H1 (cell line): ENCODE measurements around the gene CSGALNACT2. TPM values are rescaled to one million over a fixed set of nuclear protein-coding genes. Genes with fewer than 3 reads are reported as not detected.

Experiments used
- CHD2 ChIP-seq: IDR thresholded peaks from 2 replicates; pipeline ENCODE4 v1.6.1; 2012; ENCODE audit warnings: low read length, improper control_type of control experiment
- FOSL1 ChIP-seq: IDR thresholded peaks from 2 replicates; pipeline ENCODE4 v1.6.1; 2011; ENCODE audit warnings: mild to moderate bottlenecking, low read depth, low read length, moderate library complexity; ENCODE audit not compliant: insufficient read depth
- GABPA ChIP-seq: IDR thresholded peaks from 2 replicates; pipeline ENCODE4 v1.6.1; 2011; ENCODE audit warnings: mild to moderate bottlenecking, low read length, moderate library complexity, borderline replicate concordance; ENCODE audit not compliant: insufficient read depth
- HDAC6 ChIP-seq: IDR thresholded peaks from one replicate; pipeline ENCODE4 v1.7.1; 2012; ENCODE audit warnings: low read depth, mild to moderate bottlenecking, inconsistent platforms, low read length, moderate library complexity
- POU5F1 ChIP-seq: IDR thresholded peaks from 2 replicates; pipeline ENCODE4 v1.6.1; 2011; ENCODE audit warnings: low read depth, mild to moderate bottlenecking, low read length, moderate library complexity
- RNF2 ChIP-seq: fragments of 200-900, 300-1000 bp; sonication (generic); IDR thresholded peaks from 2 replicates; pipeline ENCODE4 v1.7.1; 2016; ENCODE audit warnings: borderline replicate concordance, low read depth, mild to moderate bottlenecking, antibody characterized with exemption, low read length; ENCODE audit not compliant: poor library complexity, severe bottlenecking; ENCODE audit errors: missing control alignments
- SAP30 ChIP-seq: fragments of 300-600 bp; sonication (generic); IDR thresholded peaks from 2 replicates; pipeline ENCODE4 v1.7.1; 2012; ENCODE audit warnings: low read length, moderate library complexity, mild to moderate bottlenecking, inconsistent platforms; ENCODE audit not compliant: insufficient read depth, insufficient replicate concordance
- SIRT6 ChIP-seq: IDR thresholded peaks from one replicate; pipeline ENCODE4 v1.7.1; 2012; ENCODE audit warnings: low read length, inconsistent platforms
- SIX5 ChIP-seq: IDR thresholded peaks from 2 replicates; pipeline ENCODE4 v1.6.1; 2011; ENCODE audit warnings: mild to moderate bottlenecking, low read depth, low read length
- SP2 ChIP-seq: IDR thresholded peaks from 2 replicates; pipeline ENCODE4 v1.6.1; 2012; ENCODE audit warnings: mild to moderate bottlenecking, low read length, inconsistent platforms
- SRF ChIP-seq: IDR thresholded peaks from 2 replicates; pipeline ENCODE4 v1.6.1; 2011; ENCODE audit warnings: mild to moderate bottlenecking, low read depth, low read length, moderate library complexity
- ZNF274 ChIP-seq: IDR thresholded peaks from 2 replicates; pipeline ENCODE4 v1.7.0; 2012; ENCODE audit warnings: low read length, borderline replicate concordance; ENCODE audit errors: extremely low read depth
- polyA plus RNA-seq, 7 experiments: library from polyadenylated mRNA; depleted of rRNA in 3 of 7; stranded (reverse) in 5 of 7; unstranded in 2 of 7; fragments of >200 nt in 5 of 7; fragments of 200-250 nt in 2 of 7; gene quantifications; 1 replicate in 5 of 7; 2 replicates in 1 of 7; 4 replicates in 1 of 7; pipeline versions ENCODE4 v1.2.1 to v1.2.3, GENCODE V29; 2011 to 2013; ENCODE audit warnings: missing spikeins in 2 of 7, mixed read lengths in 2 of 7
- total RNA-seq: library from RNA; stranded (reverse); fragmentation: NEBNext Ultra II Directional; extraction: Animal tissue kit (Norgen Biotek cat#: 25700); gene quantifications from 2 replicates; pipeline ENCODE4 v1.2.1, GENCODE V29; 2021

Gene CSGALNACT2
- total and polyA plus RNA-seq, 2 of the 8 experiments (the other 6 are each of a cell fraction or from before 2014, with no cell fraction given), result 2.6 to 5.3 TPM

- TF ChIP-seq SIX5 (no peak), ZNF274 (no peak), SAP30 (no peak), SP2 (no peak), SRF (no peak), GABPA (no peak), RNF2 (no peak), CHD2 (no peak), FOSL1 (no peak), HDAC6 (no peak), SIRT6 (no peak), POU5F1 (no peak)
These were observed 20.3 kb upstream of the CSGALNACT2 start (continued) for GRCh38 chr10:43117777-43118583.
